Measurements from ENCODE around the gene SLC15A3. TPM values are rescaled to one million over a fixed set of nuclear protein-coding genes. Genes with fewer than 3 reads are reported as not detected.
A peak's percentile ranks its signal among the peaks of the same experiment; 100 is the strongest.

SLC15A3 gene
- total RNA-seq, 4 donors from 2014 or later: 3.7 to 61.9 (median 8.8) TPM

DNA sequence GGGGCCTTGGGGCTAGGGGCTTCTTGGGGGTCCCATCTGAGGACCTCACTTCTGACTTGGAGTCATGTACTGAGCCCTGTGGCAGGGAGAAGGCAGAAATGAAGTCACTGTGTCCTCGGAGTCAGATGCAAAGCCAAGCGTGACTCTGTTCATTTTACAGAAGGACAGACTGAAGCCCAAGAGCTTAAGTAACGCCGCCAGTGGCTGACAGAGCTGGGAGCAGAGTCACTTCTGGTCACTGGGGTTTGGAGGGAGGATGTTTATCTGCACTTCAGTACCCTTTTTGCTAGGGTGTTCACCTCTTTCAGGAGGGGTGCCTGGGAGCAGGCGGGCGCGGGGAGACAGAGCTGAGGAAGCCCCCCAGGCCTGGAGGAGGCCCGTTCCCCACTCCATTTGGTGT is 30.2 kb upstream of the SLC15A3 start:
- Histone ChIP-seq H3K27me3 (no peaks in the 10 kb centered on the region), H3K9me3 (no peaks in the 10 kb centered on the region), H3K4me1 (peaks cover 0 to 10% (median 0%) of the 10 kb centered on the region in 4 donors), H3K27ac (peak overlapping the region; percentile 48 to 77 (median 58)), H3K4me3 (no peak overlapping the region), H3K36me3 (no peaks in the 10 kb centered on the region)
- TF ChIP-seq, protein P1, sequence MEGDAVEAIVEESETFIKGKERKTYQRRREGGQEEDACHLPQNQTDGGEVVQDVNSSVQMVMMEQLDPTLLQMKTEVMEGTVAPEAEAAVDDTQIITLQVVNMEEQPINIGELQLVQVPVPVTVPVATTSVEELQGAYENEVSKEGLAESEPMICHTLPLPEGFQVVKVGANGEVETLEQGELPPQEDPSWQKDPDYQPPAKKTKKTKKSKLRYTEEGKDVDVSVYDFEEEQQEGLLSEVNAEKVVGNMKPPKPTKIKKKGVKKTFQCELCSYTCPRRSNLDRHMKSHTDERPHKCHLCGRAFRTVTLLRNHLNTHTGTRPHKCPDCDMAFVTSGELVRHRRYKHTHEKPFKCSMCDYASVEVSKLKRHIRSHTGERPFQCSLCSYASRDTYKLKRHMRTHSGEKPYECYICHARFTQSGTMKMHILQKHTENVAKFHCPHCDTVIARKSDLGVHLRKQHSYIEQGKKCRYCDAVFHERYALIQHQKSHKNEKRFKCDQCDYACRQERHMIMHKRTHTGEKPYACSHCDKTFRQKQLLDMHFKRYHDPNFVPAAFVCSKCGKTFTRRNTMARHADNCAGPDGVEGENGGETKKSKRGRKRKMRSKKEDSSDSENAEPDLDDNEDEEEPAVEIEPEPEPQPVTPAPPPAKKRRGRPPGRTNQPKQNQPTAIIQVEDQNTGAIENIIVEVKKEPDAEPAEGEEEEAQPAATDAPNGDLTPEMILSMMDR (IDR thresholded peaks at IDR 0.05): no peak
- peak in 1 of 2 donors; percentile 13 for TF ChIP-seq POLR2A (IDR thresholded peaks at IDR 0.05)
- peak in 1 of 3 donors; percentile 64 for DNase-seq

DNA sequence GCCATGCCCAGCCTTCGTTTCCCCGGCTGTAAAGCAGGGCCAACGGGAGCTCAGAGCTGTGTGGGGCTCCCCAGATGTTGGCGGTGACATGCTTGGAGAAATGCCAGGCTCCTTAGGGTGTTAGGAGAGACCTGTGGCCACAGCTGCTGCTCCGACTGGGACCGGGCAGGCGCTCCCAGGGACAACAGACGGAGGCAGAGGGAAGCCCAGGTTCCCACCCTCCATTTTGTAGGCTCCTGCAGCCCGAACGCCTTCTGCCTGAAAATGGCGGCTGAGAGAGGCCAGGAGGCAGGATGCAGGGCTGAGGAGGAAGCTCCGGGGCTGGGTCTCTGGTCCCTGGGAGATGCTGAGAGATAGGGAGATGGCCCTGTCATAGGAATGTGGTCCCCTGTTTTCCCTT is 29.5 kb upstream of the SLC15A3 start:
- TF ChIP-seq, protein P1 (IDR thresholded peaks at IDR 0.05): no peak
- no peak for TF ChIP-seq POLR2A (IDR thresholded peaks at IDR 0.05)
- H3K27ac ChIP-seq: peak overlapping the region; percentile 31 to 77 (median 58)

DNA sequence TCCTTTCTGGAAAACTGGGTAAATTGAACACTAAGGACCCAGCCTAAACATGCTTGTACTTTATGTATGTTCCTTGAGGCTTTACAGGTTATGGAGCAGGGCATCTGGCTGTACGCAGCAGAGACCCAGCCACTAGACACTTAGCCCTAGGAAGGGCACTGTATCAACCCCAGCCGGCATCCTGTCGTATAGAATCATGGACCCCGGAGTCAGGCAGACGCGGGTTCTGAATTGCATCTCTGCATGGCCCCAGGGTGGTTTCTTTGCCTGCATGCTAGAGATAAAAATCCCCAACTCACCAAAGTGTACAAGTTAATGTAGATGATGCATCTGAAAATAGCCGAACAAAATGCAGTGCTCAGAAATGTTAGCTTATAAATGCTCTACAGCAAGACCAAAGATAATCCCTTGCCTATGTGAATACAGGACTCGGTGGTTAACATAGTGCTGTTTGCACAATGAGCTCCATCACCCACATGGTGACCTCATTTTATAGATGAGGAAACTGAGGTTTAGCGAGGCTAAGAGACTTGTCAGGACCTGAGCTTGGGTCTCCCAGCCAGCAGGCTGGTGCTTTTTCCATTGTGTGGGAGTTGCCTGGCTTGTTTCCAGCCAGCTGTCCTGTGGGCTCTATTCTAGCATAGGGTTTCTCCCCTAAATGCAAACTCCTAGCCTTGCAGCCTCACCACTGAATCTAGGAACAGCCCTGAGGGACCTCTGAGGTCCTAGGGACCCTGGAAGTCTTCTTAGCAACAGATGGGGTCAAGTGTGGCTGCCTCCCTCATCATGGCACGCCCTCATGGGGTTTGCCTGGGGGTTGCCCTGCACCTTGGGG is 26.8 kb upstream of the SLC15A3 start:
- Histone ChIP-seq H3K27ac (peak overlapping the region; percentile 17 to 64 (median 48)), H3K4me1 (no peaks in the 10 kb centered on the region), H3K36me3 (no peaks in the 10 kb centered on the region), H3K4me3 (no peak overlapping the region), H3K27me3 (no peaks in the 10 kb centered on the region), H3K9me3 (no peaks in the 10 kb centered on the region)
- TF ChIP-seq, protein P1 (IDR thresholded peaks at IDR 0.05): no peak
- TF ChIP-seq POLR2A (IDR thresholded peaks at IDR 0.05): no peak
- peak in 1 of 3 donors; percentile 51 for DNase-seq

More for the DNA sequence above, 29.5 kb upstream of the SLC15A3 start:
- Histone ChIP-seq H3K9me3 (no peaks in the 10 kb centered on the region), H3K4me3 (no peak overlapping the region), H3K36me3 (no peaks in the 10 kb centered on the region), H3K27me3 (no peaks in the 10 kb centered on the region), H3K4me1 (peaks cover 0 to 3% (median 0%) of the 10 kb centered on the region in 4 donors)
- no peak for DNase-seq

DNA sequence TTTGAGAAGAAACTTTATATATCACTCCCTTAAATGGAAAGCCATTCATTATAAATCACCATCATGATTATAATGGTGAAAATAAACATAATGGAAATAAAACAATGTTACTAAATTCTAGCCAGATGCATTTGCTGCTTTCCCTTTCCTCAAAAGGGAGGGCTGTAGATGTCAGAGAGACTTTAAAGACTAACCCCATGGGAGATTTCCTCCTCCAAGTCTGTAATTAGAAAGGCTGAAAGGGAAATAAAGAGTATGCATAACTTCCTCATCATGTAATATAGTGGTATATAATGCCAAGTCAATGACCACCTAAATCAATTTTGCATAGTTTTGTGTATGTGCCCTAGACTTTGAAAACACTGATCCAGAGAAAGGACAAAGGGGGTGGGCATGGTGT is 25.9 kb upstream of the SLC15A3 start:
- TF ChIP-seq POLR2A (IDR thresholded peaks at IDR 0.05): no peak
- TF ChIP-seq, protein P1 (IDR thresholded peaks at IDR 0.05): no peak
- Histone ChIP-seq H3K27me3 (no peaks in the 10 kb centered on the region), H3K27ac (peak overlapping the region; percentile 17 to 64 (median 48)), H3K9me3 (no peaks in the 10 kb centered on the region), H3K4me3 (no peak overlapping the region), H3K36me3 (no peaks in the 10 kb centered on the region), H3K4me1 (no peaks in the 10 kb centered on the region)
- DNase-seq: no peak

- TF ChIP-seq, protein P1 (IDR thresholded peaks at IDR 0.05): no peak
- no peak for TF ChIP-seq POLR2A (IDR thresholded peaks at IDR 0.05)
- Histone ChIP-seq H3K27me3 (no peaks in the 10 kb centered on the region), H3K4me3 (no peak overlapping the region), H3K27ac (peak overlapping the region in 1 of 4 donors; percentile 17), H3K4me1 (no peaks in the 10 kb centered on the region), H3K36me3 (no peaks in the 10 kb centered on the region), H3K9me3 (no peaks in the 10 kb centered on the region)
- DNase-seq: peak in 1 of 3 donors; percentile 42
Observed at GRCh38 chr11:60977224-60977623, 25.2 kb upstream of the SLC15A3 start.
